GM19193 (cell line): ENCODE results near the gene APOE.

ENCODE experiments used
- POLR2A ChIP-seq: IDR thresholded peaks from 4 replicates; pipeline ENCODE4 v1.6.1; 2011; ENCODE audit not compliant: insufficient read depth, insufficient read length; ENCODE audit errors: extremely low read depth

Gene APOE

GRCh38 chr19:44939668-44940067 is 34.1 kb downstream of the APOE start:
- no peak for TF ChIP-seq POLR2A

GRCh38 chr19:44942067-44942571 is 36.5 kb downstream of the APOE start, which contains the start of gene APOC4:
Gene APOC4, plus strand, starts transcription at chr19:44942237. Its CDS starts 41 bp downstream, at chr19:44942278.
- no peak for TF ChIP-seq POLR2A

- peak; percentile 32 for TF ChIP-seq POLR2A
Measured at GRCh38 chr19:44943801-44944249, 38.2 kb downstream of the APOE start.

DNA sequence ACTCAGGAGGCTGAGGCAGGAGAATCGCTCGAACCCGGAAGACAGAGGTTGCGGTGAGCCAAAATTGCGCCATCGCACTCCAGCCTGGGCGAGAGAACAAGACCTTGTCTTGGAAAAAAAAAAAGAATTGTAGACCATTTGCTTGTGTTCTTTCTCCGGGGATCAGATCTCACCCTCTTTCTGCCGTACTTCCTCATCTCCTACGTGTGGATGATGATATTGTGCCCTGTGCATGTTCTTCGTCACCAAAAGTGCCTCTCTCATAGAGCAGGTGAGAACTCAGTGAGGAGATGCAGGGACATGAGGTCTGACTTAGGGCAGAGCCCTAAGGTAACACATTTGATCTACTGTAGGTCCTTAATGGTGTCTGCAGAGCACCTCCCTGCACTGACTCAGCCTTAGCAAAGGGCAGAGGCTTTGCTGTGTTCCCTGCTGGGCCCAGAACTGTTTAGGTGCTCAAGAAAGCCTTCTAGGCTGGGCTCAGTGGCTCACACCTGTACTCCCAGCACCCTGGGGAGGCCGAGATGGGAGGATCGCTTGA is 41.5 kb downstream of the APOE start:
- TF ChIP-seq POLR2A = no peak

DNA sequence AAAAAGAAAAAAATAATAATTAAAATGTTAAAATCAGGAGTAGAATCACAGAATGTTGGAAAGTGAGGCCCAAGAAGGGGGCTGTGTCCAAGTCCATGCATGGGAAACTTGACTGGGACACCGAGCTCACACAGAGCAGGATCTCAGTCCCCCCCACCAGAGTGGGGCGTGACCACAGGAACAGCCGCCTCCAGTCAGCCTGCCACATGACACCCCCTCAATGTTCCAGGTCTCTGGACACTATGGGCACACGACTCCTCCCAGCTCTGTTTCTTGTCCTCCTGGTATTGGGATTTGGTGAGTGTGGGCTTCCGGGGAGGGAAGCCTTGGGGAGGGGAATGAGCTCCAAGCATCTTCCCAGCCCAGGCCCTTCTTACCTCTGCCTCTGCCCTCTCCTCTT is 42.6 kb downstream of the APOE start:
- TF ChIP-seq POLR2A = no peak

DNA sequence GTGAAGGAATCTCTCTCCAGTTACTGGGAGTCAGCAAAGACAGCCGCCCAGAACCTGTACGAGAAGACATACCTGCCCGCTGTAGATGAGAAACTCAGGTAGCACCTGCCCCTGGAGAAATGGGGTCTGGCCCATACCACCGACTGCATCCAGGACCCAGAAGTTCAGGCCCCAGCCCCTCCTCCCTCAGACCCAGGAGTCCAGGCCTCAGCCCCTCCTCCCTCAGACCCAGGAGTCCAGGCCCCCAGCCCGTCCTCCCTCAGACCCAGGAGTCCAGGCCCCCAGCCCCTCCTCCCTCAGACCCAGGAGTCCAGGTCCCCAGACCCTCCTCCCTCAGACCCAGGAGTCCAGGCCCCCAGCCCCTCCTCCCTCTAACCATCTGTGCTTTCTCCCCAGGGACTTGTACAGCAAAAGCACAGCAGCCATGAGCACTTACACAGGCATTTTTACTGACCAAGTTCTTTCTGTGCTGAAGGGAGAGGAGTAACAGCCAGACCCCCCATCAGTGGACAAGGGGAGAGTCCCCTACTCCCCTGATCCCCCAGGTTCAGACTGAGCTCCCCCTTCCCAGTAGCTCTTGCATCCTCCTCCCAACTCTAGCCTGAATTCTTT is 43.3 kb downstream of the APOE start:
- no peak for TF ChIP-seq POLR2A

DNA sequence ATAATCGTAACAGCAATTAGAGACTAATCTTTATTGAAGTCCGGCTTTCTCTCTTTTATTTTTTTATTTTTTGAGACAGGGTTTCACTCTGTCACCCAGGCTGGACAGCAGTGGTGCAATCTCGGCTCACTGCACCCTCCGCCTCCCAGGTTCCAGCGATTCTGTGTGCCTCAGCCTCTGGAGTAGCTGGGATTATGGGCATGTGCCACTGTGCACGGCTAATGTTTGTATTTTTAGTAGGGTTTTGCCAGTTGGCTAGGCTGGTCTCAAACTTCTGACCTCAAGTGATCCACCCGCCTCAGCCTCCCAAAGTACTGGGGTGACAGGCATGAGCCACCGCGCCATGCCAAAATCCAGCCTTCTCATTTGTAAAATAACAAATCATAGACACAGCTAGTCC is 44.0 kb downstream of the APOE start:
- TF ChIP-seq POLR2A = no peak

GRCh38 chr19:44951179-44952159 is 45.9 kb downstream of the APOE start:
- no peak for TF ChIP-seq POLR2A

- TF ChIP-seq POLR2A = no peak
Measured at GRCh38 chr19:44954278-44954648, 48.7 kb downstream of the APOE start.

GRCh38 chr19:44954649-44955504 is 49.3 kb downstream of the APOE start, which contains the start of gene CLPTM1:
Gene CLPTM1, plus strand, starts transcription at chr19:44955380. Its CDS starts 16 bp downstream, at chr19:44955396.
- peak; percentile 93 for TF ChIP-seq POLR2A

DNA sequence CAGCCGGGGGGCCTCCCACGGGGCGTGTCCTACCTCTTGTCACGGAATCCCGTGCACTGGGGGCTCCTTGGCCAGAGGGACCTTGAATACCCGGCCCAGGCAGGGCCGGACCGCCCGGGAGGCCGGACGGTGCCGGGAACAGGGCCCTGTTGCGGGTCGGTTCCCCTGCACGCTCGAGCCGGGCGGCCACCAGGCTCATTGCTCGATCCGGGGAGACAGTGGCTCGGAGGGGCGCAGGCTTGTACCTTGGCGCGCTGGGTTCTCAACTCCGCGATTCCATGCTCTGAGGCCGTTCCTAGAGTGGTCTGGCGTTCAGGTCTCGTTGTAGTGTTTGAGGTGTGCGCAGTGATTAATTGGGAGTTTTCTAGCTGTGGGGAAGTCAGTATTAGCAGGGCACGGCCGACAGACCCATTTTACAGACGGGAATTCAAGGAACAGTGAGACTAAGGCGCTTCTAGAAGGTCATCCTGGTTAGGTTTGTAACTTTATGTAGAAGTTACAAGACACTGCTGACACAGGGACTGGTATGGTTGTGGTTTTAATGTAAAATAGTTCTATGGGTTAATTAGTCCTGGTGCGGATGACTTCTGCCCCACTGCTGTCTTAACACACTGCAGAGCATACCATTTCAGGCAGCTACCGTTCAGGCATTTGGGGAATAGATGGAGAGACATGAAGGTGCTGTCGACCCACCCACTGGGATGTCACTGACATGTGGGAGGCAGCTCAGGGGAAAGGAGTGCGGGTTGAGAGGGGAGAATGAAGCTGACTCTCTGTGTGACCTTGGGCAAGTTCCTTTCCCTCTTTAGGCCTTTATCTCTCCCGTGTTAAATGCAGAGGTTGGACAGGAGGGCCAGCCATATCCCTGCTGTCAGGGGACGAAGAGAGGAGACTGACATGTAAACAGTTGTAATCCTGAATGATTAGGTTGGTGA is 50.2 kb downstream of the APOE start:
- TF ChIP-seq POLR2A = no peak

GRCh38 chr19:44957526-44957925 is 51.9 kb downstream of the APOE start:
- no peak for TF ChIP-seq POLR2A

GRCh38 chr19:44958090-44958489 is 52.5 kb downstream of the APOE start:
- TF ChIP-seq POLR2A = no peak
